Kidney glomerular epithelial cell (primary cell): ENCODE results near the gene MCCC2.
A peak's percentile ranks its signal among the peaks of the same experiment; 100 is the strongest.
"Not testable (repeated sequence)": the region's sequence is repeated elsewhere in the genome, so short reads cannot be mapped to it uniquely, and the experiment has no call there.

Experiments
- DNase-seq: peaks from one replicate; lab custom pipeline; 2025; lab: John Stamatoyannopoulos, UW

Gene MCCC2

DNA sequence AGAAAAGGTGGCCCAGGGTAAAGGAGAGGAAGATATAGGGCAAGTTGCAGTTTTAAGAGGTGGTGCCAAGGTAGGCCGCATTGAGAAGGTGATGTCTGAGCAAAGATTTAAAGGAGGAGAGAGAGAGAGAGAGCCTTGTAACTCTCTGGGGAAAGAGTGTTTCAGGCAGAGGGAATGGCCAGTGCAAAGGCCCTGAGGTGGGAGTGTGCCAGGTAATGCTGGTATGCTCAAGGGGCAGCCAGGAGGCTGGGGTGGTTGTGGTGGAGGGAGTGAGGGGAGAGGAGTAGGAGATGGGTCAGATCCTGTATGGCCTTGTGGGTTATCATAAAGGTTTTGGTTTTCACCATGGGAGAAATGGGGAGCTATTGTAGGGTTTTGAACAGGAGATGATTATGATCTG lies 9.9 kb downstream of the MCCC2 start:
- DNase-seq, result no peak

DNA sequence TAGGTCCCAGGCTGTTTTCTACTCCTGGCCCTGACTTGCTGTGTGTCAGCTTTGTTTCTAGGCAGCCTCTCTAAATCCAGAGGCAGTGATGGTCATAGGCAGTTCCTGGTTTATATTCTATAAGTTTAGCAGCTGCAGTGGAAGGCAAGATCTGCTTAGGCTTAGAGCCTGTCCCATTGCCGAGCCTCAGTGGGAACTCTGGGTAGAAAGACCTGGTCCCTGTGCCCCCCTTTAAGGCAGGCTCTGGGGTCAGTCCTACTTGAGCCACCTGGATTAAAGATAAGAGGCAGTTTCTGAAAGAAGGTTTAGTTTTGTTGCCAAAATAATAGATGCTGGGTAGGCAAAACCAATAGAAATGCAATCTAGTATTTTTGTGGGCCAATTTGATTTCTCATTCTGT lies 13.6 kb downstream of the MCCC2 start:
- DNase-seq, result no peak

DNA sequence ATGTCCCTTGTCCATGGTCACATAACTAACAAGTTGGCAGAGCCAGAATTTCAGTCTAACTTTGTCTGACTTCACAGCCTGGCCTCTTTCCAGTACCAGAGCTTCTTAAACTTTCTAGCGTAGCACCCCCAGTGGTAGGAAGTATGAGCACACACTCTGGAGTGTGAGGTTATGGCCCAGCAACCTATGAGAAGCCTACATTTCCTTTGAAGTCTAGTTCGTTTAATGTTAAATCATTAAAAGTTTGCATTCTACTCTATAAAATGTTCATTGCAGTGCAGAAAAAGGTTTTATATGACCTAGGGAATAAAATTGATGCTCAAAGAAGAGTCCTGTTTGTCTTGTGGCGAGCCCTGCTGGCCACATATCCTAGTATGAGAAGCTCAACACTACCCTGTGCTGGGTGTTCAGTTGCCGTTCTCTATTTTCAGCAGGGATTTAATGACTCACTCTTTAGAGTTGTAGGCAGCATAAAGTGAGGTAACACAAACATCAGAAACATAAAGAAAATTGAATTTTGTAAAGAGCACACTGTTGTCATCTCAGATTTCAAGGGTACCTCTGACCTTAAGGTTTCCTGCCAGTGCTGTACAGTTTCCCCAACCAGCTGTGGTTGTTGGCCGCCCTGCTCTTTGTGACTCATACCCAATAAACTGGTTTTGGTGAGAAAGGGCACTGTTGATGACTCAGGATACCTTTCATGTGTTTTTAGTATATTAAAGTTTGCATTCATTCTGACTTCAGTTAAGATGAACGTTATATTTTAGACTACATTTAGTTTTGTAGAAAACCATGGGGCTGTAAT lies 14.3 kb downstream of the MCCC2 start:
- peak; percentile 57 for DNase-seq

DNA sequence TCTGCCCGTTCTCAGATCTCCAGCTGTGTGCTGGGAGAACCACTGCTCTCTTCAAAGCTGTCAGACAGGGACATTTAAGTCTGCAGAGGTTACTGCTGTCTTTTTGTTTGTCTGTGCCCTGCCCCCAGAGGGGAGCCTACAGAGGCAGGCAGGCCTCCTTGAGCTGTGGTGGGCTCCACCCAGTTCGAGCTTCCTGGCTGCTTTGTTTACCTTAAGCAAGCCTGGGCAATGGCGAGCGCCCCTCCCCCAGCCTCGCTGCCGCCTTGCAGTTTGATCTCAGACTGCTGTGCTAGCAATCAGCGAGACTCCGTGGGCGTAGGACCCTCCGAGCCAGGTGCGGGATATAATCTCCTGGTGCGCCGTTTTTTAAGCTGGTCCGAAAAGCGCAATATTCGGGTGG lies 22.8 kb downstream of the MCCC2 start:
- not testable (repeated sequence) for DNase-seq

DNA sequence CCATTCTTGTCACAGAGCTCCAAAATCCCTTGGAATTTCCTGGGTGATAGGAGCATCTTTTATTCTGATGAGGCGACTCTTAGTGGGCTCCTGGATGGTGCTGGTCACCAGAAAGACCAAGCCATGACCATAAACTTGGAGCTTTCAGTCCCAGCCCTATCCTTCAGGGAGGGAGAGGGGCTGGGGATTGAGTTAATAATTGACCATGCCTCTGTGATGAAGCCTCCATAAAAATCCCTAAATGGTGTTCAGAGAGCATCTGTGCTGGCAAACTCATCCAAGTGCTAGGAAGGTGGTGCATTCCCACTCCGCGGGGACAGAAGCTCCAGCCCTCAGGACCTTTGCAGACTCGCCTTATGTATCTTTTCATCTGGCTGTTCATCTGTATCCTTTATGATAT lies 28.7 kb downstream of the MCCC2 start:
- no peak for DNase-seq

DNA sequence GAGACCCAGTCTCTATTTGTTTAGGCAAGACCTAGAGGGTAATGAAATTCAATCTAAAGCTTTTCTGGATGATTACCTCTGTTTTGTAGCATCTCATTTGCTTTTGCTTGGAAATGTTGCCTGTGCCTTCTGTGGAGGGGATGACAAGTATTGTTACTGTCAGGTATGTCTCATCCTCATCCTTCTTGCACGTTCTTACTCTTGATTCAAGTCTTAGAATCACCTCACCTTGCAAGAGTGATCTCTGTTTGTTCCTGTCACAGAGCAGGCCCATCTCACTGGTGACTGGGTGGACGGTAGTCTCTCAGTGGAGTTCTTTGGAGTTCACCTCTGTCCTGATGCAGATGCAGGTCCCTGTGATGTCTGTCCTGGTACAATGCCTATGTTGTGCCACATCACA lies 33.5 kb downstream of the MCCC2 start:
- no peak for DNase-seq

DNA sequence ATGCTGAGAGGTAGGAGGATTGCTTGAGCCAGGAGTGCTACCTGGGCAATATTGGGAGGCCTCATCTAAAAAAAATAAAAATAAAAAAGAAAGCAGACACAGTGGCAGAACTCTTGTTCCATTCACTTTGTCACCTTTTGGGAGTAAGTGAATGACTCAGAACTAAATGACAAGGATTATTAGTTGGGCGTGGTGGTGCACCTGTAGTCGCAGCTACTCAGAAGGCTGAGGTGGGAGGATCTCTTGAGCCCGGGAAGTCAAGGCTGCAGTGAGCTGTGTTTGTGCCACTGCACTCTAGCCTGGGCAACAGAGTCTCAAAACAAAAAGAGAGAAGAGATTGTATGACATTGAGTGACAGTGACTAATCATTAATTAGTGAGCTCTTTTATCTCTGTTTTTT lies 34.1 kb downstream of the MCCC2 start:
- DNase-seq, result no peak

DNA sequence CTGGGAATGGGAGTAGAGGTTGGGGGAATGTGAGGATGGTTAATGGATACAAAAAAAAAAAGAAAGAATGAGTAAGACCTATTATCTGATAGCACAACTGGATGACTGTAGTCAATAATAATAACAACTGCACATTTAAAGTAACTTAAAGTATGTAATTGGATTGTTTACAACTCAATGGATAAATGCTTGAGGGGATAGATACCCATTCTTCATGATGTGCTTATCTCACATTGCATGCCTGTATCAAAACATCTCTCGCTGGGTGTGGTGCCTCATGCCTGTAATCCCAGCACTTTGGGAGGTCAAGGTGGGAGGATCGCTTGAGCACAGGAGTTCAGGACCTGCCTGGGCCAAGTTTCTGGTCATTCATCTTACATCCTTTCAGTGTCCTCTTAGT lies 34.6 kb downstream of the MCCC2 start:
- no peak for DNase-seq

DNA sequence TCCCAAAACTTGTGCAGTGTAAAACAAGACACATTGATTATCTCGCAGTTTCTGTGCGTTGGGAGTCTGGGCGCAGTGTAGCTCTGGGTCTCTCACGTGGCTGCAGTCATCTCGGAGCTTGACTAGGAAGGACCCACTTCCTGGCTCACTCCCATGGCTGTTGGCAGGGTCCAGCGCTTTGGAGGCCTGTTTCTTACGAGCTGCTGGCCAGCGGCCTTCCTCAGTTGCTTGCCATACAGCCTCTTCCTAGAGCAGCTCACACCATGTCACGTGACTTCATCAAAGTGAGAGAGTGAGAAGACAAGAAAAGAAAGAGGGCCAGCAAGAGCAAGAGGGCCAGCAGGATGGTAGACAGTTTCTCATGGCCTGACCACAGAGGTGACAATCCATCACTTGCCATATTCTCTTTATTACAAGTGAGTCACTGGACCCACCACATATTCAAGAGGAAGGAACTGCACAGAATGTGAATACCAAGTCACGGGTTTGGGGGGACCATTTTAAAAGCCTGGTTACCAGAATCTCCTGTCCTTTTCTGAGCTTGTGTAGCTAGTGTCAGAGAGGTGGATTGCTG lies 36.2 kb downstream of the MCCC2 start:
- DNase-seq, result no peak

DNA sequence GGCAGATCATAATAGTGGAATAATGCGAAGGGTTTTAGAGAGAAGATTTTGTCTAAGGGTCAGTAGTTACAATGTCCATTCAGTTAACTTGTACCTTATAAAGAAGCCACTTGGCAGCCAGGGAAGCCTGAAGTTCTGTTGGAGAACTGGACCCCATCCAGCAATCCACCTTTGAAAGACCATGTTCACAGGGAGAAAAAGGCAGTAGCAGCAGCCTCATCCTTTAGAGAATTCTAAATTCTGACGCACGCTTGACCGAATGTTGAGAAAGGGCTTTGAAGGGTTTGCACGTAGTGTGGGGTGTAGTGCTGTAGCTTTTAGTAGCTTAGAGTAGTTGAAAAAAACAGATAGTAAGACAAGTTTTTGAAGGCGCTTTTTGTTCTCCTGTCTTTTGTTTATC lies 42.8 kb downstream of the MCCC2 start:
- DNase-seq, result no peak

DNA sequence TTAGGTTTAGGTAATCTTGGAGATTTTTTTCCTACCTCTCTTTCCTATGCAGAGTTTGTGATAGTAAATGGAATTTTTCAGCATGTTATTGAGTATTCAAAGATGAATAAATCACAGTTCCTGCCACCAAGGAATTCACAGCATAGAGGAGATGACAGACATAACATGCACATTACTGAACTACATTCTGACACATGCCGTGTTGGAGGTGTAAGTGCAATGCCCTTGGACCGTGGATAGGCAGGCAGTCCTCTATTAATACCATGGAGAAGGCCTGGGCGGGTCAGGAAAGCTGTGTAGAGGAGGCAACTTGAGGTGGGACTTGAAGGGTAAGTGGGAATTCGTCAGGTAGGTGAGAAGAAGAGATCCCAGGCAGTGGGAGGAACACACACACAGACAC lies 43.9 kb downstream of the MCCC2 start:
- no peak for DNase-seq

DNA sequence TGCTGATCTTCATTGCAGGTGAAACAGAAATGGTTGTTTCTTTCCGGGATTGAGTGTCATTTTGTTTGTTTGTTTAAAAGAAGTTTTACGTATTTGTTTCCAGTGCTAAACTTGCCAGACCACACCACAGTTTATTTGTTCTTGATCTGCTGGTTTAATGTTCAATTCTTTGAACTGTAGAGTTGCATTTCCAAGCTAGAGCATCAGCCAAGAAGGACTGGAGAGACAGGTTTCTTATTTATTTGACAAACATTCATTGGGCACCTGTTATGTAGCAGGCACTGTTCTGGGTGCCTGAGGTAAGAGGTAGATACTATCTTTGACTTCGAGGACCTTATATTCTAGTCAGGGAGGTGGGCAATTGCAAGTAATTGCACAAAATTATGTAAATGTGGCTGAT lies 45.0 kb downstream of the MCCC2 start:
- DNase-seq, result no peak

DNA sequence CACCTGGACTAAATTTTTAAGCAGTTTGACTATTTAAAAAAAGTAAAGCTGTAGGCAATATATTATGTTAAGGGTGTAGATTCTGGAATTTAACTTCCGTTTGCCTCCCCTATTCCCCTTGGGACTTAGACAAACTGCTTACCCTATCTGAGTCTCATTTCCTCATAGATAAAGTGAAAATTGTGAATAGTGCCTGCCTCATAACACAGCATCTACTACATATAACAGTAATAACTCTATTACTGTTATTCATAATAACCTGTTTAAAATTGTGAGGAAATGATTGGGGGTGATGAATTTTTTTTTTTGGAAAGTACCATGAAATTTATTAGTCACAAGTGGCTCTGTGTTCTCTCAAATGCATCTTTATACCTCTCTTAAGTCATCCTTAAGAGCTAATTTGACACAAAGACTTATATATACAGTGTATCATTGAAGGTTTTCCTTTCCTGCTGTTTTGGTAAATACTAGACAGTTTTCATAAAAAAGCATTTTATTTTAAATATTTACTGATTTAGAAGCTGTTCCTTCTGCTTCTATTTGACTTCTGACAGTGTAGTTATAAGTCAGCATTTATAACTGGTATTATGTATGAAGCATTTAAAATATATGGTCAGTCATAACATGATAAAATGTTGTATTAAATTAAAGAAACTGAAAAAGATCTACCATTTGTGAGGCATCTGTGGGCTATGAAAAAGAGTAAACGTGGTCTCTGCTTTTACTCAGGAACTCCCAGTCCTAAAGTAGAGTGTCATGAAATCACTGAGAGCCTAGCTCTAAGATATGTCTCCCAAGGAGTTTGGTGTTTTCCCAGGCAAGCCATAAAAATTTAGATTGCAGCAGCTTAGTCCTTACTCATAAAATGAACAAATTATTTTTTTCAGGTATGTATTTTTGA lies 46.4 kb downstream of the MCCC2 start:
- DNase-seq, result no peak

DNA sequence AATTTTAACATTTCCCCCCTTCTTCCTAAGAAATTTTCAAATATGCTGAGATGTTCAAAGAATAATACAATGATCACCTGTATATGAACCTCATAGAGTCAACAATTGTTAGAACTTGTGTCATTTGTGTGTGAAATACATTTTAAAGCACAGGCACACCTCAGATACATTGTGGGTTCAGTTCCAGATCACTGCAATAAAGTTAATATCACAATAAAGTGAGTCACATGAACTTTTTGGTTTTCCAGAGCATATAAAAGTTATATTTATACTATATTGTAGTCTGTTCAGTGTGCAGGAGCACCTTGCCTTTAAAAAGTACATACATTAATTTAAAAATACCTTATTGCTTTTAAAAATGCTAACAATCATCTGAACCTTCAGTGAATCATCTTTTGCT lies 50.0 kb downstream of the MCCC2 start:
- DNase-seq, result no peak

DNA sequence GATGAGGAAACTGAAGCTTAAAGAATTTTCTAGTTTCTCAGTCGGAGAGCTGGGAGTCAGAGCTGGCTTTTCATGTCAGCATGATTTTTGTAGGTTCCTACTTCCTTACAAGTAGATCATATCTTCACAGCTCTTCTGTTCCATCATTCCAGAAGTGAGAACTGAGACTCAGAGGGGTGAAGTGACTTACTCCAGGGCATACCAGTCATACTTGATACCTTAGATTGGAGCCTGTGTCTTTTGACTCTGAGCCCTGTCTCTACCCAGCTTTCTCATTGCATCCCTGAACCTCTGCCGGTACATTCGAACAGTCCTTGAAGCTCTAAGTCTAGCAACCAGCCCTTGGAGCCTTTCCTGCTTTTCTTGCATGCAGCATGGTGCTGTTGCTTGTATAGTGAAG lies 53.3 kb downstream of the MCCC2 start:
- DNase-seq, result no peak

DNA sequence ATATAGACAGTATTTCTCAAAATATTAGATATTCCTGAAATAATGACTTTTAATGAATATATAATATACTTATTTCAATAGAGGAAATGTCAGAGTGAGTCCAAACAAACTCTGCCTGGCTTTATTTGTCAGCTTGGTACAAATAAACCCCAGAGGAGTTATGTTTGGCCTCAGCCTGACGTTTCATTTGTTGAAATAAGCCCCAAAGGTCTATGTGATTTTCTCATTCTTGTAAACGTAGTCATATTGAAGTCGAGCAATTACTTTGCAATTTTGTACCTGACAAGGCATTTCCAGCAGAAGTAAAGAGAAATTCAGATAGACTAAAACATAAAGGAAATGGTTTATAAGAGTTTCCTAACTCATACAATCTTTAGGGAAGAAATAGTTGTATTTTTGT lies 57.9 kb downstream of the MCCC2 start:
- DNase-seq, result no peak

DNA sequence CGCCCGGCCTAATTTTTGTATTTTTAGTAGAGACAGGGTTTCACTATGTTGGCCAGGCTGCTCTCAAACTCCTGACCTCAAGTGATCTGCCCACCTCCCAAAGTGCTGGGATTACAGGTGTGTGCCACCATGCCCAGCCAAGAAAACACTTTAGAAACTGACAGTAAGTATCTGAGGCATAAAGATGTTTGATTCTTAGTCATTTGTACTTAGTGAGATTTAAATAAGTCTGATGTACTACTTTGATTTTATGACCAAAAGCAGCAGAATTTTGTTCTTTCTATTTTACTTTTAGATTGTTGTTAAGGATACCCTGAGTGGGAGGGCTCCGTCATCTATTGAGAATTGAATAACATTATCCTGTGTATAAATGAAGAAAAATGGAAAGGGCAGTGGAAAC lies 63.8 kb downstream of the MCCC2 start:
- DNase-seq, result not testable (repeated sequence)

DNA sequence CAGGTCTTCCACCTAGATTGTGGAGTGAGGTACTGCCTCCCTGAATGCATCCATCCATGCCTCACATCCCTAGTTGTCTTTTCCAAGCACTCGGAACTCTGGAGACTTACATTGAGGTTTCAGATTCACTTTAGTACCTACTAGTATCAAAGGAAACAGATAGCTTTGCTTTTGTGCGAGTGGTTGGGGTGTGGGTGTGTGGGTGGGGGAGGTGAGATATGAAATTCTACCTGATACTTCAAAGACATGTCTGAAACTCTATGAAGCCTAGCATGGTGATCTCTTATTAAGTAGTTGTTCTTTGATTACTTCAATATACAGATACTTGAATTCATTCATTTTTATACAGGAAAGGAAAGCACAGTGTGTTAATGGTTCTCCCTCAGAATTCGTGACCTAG lies 64.4 kb downstream of the MCCC2 start:
- no peak for DNase-seq

DNA sequence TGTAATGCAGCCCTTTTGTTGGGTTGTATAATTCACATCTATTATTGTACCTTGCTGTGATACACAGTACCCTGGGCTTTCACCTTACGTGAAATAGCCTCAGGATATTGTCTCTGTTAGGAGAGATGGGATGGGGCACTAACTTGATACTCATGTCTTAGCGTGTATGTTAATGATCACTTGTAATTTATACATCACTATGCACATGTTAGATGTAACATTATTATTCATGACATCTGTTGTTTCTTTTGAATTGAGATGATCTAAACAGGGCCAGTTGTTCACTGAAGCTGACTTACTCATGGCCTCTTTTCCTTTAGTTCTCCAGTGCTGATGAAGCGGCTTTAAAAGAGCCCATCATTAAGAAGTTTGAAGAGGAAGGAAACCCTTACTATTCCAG lies 65.2 kb downstream of the MCCC2 start:
- DNase-seq, result no peak

DNA sequence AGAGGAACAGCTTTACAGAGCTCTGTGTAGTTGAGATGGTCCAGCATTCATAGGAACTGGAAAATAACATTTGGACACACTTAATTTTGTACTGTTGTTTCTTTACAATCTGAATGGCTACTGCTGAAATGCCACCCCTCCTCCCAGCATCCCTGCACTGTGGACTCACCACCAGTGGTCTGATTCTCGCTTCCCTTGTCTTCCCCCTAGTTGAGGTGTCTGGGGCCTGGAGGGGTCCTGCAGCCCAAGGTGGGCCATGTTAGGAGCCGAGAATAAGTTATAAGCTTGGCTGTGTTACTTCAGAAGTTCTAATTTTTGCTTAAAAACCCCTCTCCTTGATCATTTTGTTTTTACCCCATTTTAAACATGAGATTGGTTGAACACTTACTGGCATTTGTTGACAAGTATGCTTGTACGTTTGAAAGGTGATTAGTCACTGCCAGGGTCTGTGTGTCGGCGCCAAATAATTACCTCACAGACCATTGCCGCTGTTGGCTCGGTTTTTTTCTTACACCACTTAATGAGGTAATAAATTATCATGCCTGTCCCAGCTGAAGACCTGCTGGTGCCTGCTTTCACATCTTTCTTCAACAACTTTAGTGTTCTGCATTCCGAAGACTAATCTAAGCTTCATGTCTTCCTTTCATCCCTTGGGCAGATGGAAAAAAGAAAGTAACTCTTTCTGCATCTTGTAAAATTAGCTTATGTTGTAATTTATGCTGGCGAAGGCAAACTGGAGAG lies 65.8 kb downstream of the MCCC2 start:
- DNase-seq, result peak; percentile 14

DNA sequence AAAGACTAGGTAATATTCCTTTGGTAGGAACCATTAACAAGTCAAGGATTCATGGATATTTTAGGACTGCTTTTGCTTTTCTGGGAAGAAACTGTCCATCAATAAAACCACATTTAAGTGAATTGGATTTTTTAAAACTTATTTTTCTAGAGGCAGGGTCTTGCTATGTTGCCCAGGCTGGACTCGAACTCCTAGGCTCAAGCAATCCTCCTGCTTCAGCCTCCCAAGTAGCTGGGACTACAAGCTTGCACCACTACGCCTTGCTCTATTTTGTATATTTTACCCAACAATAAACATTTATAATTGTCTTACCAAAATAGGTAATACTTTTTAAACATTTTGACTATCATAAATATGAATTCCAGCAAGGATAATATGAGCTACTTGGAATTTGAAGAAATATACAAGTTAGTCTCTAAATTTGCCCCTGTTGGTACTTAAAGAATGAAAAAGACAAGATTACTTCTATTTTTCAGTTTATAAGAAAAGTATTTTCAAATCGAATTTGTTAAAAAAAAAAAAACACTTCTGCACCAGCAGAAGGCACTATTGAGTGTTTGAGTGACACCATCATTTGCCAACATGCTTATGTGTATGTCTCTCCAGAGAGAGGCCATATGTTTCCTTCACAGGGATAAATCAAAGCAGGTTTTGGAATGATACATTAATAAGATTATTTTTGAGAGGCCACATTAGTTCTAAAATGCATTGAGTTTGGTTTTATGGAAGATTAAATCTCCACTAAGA lies 71.9 kb downstream of the MCCC2 start:
- DNase-seq, result no peak

DNA sequence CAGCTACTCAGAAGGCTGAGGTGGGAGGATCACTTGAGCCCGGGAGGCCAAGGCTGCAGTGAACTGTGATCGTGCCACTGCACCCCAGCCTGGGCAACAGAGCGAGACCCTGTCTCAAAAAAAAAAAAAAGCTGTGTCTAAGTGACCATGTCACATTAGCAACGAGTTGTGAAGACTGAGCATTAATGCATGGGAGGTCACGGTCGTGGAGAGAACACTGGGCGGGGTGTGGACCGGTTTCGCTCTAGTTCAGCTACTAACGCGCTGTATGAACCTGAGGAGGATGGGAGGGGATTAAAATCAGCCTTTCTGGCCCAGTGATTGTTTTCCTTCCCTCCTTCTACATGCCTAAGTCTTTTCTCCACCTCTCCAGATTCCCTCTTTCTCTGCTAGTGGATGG lies 75.2 kb downstream of the MCCC2 start:
- no peak for DNase-seq
